Renal cortical epithelial cell (primary cell): ENCODE results near the gene DBNDD1. TPM values are rescaled to one million over a fixed set of nuclear protein-coding genes. Genes with fewer than 3 reads are reported as not detected.
"Not testable (repeated sequence)": the region's sequence is repeated elsewhere in the genome, so short reads cannot be mapped to it uniquely, and the experiment has no call there.

Experiments used
- DNase-seq: peaks from one replicate; pipeline ENCODE4 v3.0.0-alpha.2; 2011; ENCODE audit warnings: low read depth
- total RNA-seq: library from RNA; depleted of rRNA; stranded (reverse); fragments of >200 nt; gene quantifications from 2 replicates; pipeline ENCODE4 v1.2.3, GENCODE V29; 2014

Gene DBNDD1
- total RNA-seq, 1 donor from 2014 or later, result 24.2 TPM

GRCh38 chr16:89990799-89991198 is 28.5 kb downstream of the DBNDD1 start:
- DNase-seq, result no peak

- no peak for DNase-seq
Observed at GRCh38 chr16:89988951-89989350, 30.3 kb downstream of the DBNDD1 start.

- DNase-seq, result no peak
Observed at GRCh38 chr16:89987169-89987568, 32.1 kb downstream of the DBNDD1 start.

- DNase-seq, result no peak
Observed at GRCh38 chr16:89986600-89986999, 32.7 kb downstream of the DBNDD1 start.

- no peak for DNase-seq
Observed at GRCh38 chr16:89985219-89985618, 34.0 kb downstream of the DBNDD1 start.

- DNase-seq, result no peak
Observed at GRCh38 chr16:89984216-89984615, 35.0 kb downstream of the DBNDD1 start.

GRCh38 chr16:89983536-89983935 is 35.7 kb downstream of the DBNDD1 start:
- DNase-seq, result no peak

- DNase-seq, result no peak
Observed at GRCh38 chr16:89982318-89982717, 36.9 kb downstream of the DBNDD1 start.

GRCh38 chr16:89981414-89981813 is 37.8 kb downstream of the DBNDD1 start:
- DNase-seq, result no peak

- no peak for DNase-seq
Observed at GRCh38 chr16:89974870-89975269, 44.4 kb downstream of the DBNDD1 start.

- DNase-seq, result peak; percentile 6
Observed at GRCh38 chr16:89973654-89974335, 45.5 kb downstream of the DBNDD1 start.

GRCh38 chr16:89973235-89973634 is 46.0 kb downstream of the DBNDD1 start:
- no peak for DNase-seq

- DNase-seq, result peak; percentile 66
Observed at GRCh38 chr16:89972244-89973234, 46.7 kb downstream of the DBNDD1 start.

- no peak for DNase-seq
Observed at GRCh38 chr16:89971495-89972243, 47.6 kb downstream of the DBNDD1 start.

GRCh38 chr16:89969741-89970410 is 49.4 kb downstream of the DBNDD1 start:
- no peak for DNase-seq

- DNase-seq, result not testable (repeated sequence)
Observed at GRCh38 chr16:89968074-89968473, 51.2 kb downstream of the DBNDD1 start.

- not testable (repeated sequence) for DNase-seq
Observed at GRCh38 chr16:89967436-89967835, 51.8 kb downstream of the DBNDD1 start.

GRCh38 chr16:89966756-89967155 is 52.5 kb downstream of the DBNDD1 start:
- DNase-seq, result no peak

- DNase-seq, result no peak
Observed at GRCh38 chr16:89965447-89966225, 53.6 kb downstream of the DBNDD1 start.

- no peak for DNase-seq
Observed at GRCh38 chr16:89964201-89964600, 55.1 kb downstream of the DBNDD1 start.
